IPS-18c (cell line): ENCODE data around the gene IL4R.

Experiments used
- H3K4me3 ChIP-seq: 2 replicates; pipeline ENCODE4 v1.7.0; 2013; ENCODE audit warnings: low read depth, mild to moderate bottlenecking, low read length, moderate library complexity; ENCODE audit not compliant: insufficient read depth
- H3K9me3 ChIP-seq: one replicate; pipeline ENCODE4 v1.6.1; 2013; ENCODE audit warnings: mild to moderate bottlenecking, low read length, moderate library complexity; ENCODE audit not compliant: control insufficient read depth, insufficient read depth

Gene IL4R

DNA sequence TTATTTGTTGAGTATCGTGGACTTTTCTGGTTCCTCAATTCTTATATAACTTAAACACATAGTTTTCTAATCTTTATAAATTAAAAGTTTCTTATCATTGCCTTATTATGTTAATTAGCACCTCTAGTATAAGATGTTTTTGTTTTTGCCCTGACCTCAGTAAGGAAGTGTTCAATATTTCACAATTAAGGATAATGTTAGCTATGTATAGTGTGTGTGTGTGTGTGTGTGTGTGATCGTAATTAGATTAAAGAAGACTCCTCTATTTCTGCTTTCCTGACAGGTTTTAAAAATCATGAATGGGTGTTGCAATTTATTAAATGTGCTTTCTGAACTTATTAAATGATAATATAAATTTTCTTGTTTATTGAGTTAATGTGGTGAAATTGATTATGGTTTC is 100.2 kb downstream of the IL4R start:
- peaks cover 2% of the 10 kb centered on the region for H3K9me3 ChIP-seq
- no peak overlapping the region for H3K4me3 ChIP-seq
